Nucleus accumbens (tissue), 56 donors: ENCODE results near the gene DLEC1.
A peak's percentile ranks its signal among the peaks of the same experiment; 100 is the strongest.

Experiments
- DNase-seq, 56 donors: peaks; one replicate each; lab custom pipeline; 2025; lab: John Stamatoyannopoulos, UW

DLEC1 gene

GRCh38 chr3:38039101-38039898, at the start of gene DLEC1:
Gene DLEC1, plus strand, starts transcription at chr3:38039208. Its CDS starts 18 bp downstream, at chr3:38039226.
- peak in 19 of 56 donors; percentile 5 to 68 (median 33) for DNase-seq

DNA sequence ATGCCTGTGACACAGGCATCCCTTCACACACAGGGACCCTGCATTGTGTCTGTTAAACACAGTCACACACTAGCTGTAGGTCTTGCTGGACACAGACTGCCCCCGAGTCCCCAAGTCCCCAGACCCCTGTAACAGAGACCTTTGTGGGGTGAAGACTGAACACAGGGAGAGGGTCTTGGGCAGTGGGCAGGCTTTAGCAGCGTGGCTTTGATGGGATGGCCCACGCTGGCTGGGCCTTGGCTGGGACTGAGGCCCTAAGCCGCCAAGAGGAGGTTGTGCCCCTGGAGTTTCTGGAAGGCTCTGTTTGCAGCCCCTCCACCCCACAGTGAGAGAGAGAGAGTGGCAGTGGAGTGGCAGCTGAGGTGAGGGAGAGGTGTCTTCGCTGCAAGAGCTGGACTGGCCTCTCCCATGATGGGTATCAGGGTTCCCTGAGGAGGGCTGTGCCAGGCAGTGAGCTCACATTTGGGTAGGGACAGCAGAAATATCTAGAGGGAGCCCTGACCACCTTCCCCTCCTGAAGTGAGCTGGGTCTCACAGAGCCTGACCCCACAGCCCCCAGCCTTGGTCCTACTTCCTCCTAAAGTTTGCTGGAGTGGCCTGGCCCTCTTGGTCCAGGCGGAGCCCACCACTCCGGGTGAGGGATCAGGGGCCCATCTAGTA, 49.1 kb upstream of the DLEC1 start:
- DNase-seq = no peak

DNA sequence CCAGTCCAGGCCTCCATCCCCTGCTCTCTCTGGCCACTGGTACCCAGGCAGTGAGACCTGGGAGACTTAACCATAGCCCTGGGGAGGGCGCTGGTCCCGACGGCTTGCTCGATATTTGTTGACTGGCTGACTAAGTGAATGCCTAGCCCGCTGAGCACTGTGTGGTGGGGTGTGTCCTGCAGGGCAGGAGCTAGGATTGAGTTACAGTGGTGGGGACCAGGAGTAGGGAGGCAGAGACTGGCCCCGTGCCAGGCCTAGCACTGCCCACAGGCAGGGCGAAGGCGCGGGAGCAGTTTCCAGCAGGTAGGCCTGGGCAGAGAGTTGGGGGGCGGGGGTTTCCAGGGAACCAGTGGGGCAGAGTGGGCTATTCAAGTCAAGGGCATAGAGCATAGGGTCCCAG, 48.5 kb upstream of the DLEC1 start, which contains the start of gene VILL:
Gene VILL (plus strand): TSS at position 260 of the 400 bp plus-strand sequence. CDS start 2,887 bp downstream, outside the sequence.
- DNase-seq = no peak

- DNase-seq = no peak
Observed at GRCh38 chr3:37991109-37991508, 47.9 kb upstream of the DLEC1 start.

GRCh38 chr3:37991823-37992222, 47.2 kb upstream of the DLEC1 start:
- DNase-seq = no peak

- DNase-seq = no peak
Observed at GRCh38 chr3:37992271-37993066, 46.5 kb upstream of the DLEC1 start.

GRCh38 chr3:37993067-37993455, 45.9 kb upstream of the DLEC1 start:
- DNase-seq = no peak

- DNase-seq = no peak
Observed at GRCh38 chr3:37993460-37993819, 45.6 kb upstream of the DLEC1 start.

GRCh38 chr3:37993820-37994638, 45.0 kb upstream of the DLEC1 start:
- DNase-seq = peak in 50 of 56 donors; percentile 3 to 80 (median 54)

DNA sequence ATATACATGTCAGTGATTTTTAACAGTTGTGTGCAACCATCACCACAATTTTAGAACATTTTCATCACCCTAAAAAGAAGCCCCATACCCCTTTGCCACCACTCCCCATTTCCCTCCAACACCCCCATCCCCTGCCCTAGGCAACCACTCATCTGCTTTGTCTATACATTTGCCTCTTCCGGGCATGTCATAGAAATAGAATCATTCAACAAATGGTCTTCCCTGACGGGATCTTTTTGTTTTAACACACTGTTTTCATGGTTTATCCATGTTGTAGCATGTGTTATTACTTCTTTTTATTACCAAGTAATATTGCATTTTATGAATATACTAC, 44.4 kb upstream of the DLEC1 start:
- DNase-seq = no peak

DNA sequence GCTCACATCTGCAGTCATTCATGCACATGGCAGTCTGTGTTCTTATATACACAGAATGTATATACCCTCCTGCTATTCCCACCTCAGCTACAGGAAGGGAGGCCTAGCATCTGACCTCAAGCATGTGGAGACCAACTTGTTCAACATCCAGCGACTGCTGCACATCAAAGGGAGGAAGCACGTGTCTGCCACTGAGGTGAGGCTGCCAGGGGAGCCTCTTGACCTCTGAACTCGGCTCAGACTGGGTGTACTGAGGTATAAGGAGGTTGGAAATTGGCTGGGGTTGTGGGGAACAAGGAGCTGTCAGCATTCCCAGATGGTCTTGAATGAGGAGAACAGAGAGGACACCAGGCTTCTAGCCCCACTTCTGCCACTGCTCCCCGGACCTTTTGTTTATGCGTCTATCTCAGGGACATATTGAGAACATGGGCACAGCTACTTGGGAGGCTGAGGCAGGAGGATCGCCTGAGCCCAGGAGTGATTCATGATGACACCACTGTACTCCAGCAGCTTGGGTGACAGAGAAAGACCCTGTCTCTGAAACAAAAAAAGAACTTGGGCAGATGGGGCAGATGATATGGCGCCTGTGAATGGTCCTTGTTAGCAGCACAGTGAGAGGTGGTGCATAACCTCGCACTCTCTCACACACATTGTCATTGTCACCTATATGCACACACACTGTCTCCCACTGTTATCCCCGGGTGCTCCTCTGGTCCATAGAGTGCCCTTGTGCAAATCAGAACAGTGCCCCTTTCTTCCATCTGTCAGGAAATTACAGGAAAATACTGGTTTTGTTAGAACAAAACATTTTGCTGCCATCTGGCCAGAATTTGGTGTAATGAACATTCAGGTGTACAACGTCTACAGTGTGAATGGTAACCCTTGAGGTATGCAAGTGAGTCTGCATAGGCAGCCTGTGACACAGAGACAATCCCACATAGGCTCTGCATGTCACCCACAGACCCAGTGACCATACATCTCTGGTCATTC, 43.1 kb upstream of the DLEC1 start:
- DNase-seq = no peak

GRCh38 chr3:37996785-37997301, 42.2 kb upstream of the DLEC1 start:
- DNase-seq = peak in 30 of 56 donors; percentile 11 to 76 (median 34)

DNA sequence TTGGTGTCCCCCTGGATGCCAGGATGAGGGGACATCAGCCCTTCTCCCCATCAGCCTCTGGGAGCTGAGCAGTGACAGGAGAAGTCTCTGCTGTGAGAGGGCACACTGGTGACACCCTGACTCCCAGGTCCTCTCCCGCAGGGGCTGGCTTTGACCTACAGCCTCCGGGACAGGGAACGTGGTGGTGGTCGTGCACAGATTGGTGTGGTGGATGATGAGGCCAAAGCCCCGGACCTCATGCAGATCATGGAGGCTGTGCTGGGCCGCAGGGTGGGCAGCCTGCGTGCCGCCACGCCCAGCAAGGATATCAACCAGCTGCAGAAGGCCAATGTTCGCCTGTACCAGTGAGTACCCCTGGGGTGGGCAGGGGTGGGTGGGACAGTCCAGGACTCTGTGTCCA, 41.7 kb upstream of the DLEC1 start:
- DNase-seq = no peak

DNA sequence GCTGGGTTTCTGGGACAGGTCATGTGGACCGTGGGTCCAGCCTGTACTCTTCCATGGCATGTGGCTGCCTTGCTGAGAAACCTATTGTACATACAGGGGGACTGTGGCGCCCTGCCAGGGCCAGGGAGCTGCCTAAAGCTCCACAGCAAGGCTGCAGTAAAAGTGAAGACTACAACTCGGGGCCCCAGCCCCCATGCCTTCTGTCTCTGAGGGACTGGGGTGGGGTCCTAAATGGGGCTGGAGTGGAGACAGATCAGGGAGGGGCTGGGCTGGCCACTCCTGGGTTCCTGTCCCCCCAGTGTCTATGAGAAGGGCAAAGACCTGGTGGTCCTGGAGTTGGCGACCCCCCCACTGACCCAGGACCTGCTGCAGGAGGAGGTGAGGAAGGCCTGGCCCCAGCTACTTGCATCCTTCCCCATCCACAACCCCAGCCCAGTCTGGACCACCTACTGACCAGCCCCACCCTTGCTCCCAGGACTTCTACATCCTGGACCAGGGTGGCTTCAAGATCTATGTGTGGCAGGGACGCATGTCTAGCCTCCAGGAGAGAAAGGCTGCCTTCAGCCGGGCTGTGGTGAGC, 41.1 kb upstream of the DLEC1 start:
- no peak for DNase-seq

DNA sequence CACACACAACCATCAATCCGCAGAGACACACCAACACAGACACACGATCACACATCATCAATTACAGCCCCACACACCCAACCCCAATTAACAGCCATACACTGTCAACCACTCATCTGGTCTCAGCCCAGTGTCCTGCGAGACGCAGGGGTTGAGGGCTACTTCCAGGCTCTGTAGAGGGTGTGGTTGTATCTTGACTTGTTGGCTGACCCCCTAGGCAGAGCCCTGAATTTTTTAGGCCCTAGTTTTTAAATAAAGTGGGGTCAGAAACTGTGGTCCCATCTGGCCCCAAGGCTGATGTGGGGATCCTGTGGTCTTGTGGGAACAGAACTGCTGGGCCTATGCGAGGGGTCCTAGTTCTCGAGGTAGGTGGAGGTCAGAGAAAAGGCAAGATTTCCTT, 39.2 kb upstream of the DLEC1 start:
- no peak for DNase-seq

GRCh38 chr3:38000242-38000916, 38.6 kb upstream of the DLEC1 start:
- no peak for DNase-seq

- DNase-seq = peak in 10 of 56 donors; percentile 16 to 31 (median 22)
Observed at GRCh38 chr3:38000965-38001455, 38.0 kb upstream of the DLEC1 start.
